ENCODE data around the gene QSOX1.

The QSOX1 gene

DNA sequence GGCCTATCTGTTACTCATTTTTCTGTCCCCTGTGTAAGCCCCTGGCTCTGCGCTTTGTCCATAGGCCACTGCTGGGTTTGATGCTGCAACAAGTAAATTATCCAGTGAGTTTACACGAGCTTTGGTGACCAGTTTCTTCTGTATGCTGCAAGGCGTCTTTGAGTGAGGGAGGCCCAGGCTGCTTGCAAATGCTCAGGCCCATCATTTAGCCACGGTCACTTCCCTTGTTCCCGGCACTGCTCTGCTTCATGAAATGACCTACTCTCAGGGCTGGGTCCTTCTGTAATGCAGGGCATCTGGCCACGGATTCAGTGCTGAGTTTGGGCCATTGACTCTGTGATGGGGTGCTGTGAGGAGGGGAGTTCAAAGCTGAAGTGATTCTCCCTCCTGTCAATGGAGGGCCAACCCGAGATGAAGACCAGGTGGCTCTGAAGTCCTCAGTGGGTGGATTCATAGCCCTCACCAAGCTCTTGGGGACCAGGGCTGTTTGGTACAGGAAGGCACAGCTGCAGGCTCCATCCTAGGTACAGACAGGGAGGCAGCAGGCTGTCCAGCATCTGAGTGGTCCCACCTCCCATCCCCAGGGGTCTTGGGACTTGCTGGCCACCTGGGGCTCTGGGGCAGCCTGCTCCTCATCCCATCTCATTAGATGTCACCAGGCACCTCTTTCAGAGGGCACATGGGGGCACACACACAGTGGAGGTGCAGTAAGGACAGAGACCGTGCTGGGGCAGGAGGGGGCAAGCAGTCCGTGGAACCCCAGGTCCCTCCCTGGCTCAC, 97.0 kb downstream of the QSOX1 start:
- no peak for DNase-seq (ENCODE audit: low read depth)

DNA sequence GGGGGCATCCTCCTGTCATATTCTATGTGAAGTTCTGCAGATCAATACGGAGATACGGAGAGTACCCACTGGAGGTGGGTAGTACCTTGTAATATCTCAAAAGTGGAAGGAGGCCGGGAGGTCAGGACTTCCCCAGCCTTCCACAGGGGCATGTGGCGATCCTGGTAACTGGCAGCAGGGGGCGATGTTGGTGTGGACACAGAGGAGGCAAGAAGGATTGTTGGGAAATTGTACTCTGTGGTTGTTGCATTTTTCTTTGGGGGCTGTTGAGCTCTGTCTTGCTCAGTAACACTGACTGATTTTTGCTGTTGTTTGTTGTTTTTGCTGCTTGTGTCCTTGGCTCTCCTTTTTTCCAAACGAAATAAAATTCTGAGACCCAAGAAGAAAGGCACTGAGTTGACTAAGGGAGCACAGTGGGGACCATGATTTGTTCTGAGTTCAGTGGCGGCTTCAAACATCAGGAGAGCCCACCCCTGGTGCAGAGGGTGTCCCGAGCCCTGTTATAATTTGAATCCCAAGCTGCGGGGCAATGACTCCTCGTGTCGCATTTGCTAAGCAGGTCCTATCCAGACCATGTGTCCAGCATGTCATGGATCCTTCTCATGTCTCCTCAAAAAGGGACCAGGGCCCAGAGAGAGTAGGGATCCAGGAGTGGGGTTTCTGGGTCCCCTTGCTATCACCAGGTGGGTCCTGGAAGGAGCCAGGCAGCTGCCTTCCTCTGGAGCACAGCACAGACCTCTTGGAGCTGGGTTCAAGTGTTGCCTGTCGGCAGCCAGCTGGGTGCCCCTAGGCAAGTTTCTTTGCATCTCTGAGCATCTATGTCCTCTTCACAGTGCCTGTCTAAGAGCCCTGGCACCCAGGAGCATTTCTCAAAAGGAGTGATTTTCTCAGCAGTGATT, 98.2 kb downstream of the QSOX1 start:
- no peak for DNase-seq (ENCODE audit: low read depth)

All from stimulated activated CD8-positive, alpha-beta memory T cell treated with anti-CD3 and anti-CD28 coated beads, Interleukin-12 subunit alpha, Interleukin-12 subunit beta, amount 100 ng/mL, for 4 hours (primary cell).